Measurements from ENCODE around the gene RPP30.
A peak's percentile ranks its signal among the peaks of the same experiment; 100 is the strongest.

RPP30 gene

DNA sequence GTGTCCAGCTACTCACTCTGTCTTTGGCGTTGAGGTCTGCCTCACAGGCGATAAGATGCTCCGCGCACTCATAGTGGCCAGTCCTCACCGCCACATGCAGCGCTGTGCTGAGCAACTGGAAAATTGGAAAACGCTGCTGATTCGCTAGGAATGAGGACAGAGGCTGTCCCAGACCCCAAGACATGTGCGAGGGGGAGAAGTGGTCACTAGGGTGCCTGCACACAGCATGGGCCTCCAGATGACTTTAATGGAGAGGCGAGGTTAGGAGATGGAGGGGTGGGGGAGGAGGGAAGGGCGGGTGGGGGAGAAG, 43.9 kb downstream of the RPP30 start:
- Histone ChIP-seq H3K4me1 (ENCODE audit: insufficient read depth, low read length) (peaks cover 62% of the 10 kb centered on the region), H3K27me3 (ENCODE audit: insufficient read depth, low read length, poor library complexity) (no peaks in the 10 kb centered on the region), H3K9ac (ENCODE audit: low read depth, low read length) (no peak overlapping the region), H3K4me2 (ENCODE audit: insufficient read depth, low read length) (no peak overlapping the region), H3K36me3 (ENCODE audit: insufficient read depth, low read length) (no peaks in the 10 kb centered on the region), H3K9me3 (ENCODE audit: insufficient read depth, low read length, severe bottlenecking) (no peaks in the 10 kb centered on the region), H3K27ac (ENCODE audit: low read length) (peak overlapping the region; percentile 87), H3K4me3 (ENCODE audit: low read depth in 1 of 2, low read length in 2 of 2) (no peak overlapping the region), H2AFZ (ENCODE audit: low read depth, low read length) (no peak overlapping the region), H3K79me2 (ENCODE audit: insufficient read depth, low read length) (0 out of 2 replicates have a peak, but pooled peaks cover 9% of the 10 kb centered on the region), H4K20me1 (ENCODE audit: insufficient read depth, low read length) (no peaks in the 10 kb centered on the region)
- ATAC-seq (ENCODE audit: insufficient read depth, low read depth): no peak
- no peak for DNase-seq
- TF ChIP-seq EZH2 (IDR thresholded peaks at IDR 0.05; ENCODE audit: borderline replicate concordance, low read depth, low read length, severe bottlenecking): no peak
- TF ChIP-seq, protein P1, sequence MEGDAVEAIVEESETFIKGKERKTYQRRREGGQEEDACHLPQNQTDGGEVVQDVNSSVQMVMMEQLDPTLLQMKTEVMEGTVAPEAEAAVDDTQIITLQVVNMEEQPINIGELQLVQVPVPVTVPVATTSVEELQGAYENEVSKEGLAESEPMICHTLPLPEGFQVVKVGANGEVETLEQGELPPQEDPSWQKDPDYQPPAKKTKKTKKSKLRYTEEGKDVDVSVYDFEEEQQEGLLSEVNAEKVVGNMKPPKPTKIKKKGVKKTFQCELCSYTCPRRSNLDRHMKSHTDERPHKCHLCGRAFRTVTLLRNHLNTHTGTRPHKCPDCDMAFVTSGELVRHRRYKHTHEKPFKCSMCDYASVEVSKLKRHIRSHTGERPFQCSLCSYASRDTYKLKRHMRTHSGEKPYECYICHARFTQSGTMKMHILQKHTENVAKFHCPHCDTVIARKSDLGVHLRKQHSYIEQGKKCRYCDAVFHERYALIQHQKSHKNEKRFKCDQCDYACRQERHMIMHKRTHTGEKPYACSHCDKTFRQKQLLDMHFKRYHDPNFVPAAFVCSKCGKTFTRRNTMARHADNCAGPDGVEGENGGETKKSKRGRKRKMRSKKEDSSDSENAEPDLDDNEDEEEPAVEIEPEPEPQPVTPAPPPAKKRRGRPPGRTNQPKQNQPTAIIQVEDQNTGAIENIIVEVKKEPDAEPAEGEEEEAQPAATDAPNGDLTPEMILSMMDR (IDR thresholded peaks at IDR 0.05; ENCODE audit: borderline replicate concordance, extremely low read depth, low read length, poor library complexity, severe bottlenecking): no peak

DNA sequence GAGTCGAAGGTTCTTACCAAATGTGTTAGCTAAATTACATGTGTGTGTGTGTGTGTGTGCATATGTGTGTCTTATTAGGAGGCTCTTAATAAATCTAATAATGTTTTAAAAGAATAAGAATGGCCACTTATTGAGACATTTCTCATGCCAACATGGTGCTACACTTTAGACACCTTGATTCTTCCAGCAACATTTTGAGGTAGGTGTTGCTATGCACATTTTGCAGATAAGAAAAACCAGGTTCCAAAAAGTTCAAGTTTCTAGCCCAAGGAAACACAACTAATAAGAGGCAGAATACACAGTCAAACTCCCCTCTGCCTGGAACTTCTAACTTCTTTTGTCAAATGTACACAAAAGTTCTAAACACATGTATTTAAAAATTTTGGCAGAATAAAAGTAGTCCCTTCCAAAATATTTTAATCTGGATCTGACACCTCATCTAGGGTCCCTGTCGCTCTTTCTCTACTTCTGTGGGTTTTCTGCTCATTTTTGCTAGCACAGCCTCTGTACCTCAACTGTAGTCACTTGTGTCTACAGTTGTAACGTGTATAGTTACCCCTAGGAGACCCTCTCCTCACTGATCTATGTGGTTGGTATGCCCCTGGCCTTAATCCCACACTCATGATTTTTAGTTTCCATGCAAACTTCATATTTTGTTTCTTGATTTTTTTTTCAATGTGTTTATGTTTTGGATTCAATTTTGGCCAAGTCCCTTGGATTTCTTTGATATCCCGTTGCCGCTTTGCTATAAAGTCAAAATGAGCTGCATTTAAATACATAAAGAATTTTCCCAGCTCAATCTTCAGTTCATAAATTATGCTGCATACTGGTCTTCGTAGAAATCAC, 44.8 kb downstream of the RPP30 start:
- Histone ChIP-seq H4K20me1 (ENCODE audit: insufficient read depth, low read length) (no peaks in the 10 kb centered on the region), H3K79me2 (ENCODE audit: insufficient read depth, low read length) (0 out of 2 replicates have a peak, but pooled peaks cover 9% of the 10 kb centered on the region), H3K4me2 (ENCODE audit: insufficient read depth, low read length) (no peak overlapping the region), H3K27me3 (ENCODE audit: insufficient read depth, low read length, poor library complexity) (no peaks in the 10 kb centered on the region), H3K27ac (ENCODE audit: low read length) (peak overlapping the region; percentile 43), H3K4me1 (ENCODE audit: insufficient read depth, low read length) (peaks cover 53% of the 10 kb centered on the region), H3K4me3 (ENCODE audit: low read depth in 1 of 2, low read length in 2 of 2) (no peak overlapping the region), H3K9me3 (ENCODE audit: insufficient read depth, low read length, severe bottlenecking) (no peaks in the 10 kb centered on the region), H3K9ac (ENCODE audit: low read depth, low read length) (no peak overlapping the region), H3K36me3 (ENCODE audit: insufficient read depth, low read length) (no peaks in the 10 kb centered on the region), H2AFZ (ENCODE audit: low read depth, low read length) (no peak overlapping the region)
- ATAC-seq (ENCODE audit: insufficient read depth, low read depth) (no peak), DNase-seq (no peak)
- no peak for TF ChIP-seq EZH2 (IDR thresholded peaks at IDR 0.05; ENCODE audit: borderline replicate concordance, low read depth, low read length, severe bottlenecking)
- TF ChIP-seq, protein P1 (IDR thresholded peaks at IDR 0.05; ENCODE audit: borderline replicate concordance, extremely low read depth, low read length, poor library complexity, severe bottlenecking): no peak

DNA sequence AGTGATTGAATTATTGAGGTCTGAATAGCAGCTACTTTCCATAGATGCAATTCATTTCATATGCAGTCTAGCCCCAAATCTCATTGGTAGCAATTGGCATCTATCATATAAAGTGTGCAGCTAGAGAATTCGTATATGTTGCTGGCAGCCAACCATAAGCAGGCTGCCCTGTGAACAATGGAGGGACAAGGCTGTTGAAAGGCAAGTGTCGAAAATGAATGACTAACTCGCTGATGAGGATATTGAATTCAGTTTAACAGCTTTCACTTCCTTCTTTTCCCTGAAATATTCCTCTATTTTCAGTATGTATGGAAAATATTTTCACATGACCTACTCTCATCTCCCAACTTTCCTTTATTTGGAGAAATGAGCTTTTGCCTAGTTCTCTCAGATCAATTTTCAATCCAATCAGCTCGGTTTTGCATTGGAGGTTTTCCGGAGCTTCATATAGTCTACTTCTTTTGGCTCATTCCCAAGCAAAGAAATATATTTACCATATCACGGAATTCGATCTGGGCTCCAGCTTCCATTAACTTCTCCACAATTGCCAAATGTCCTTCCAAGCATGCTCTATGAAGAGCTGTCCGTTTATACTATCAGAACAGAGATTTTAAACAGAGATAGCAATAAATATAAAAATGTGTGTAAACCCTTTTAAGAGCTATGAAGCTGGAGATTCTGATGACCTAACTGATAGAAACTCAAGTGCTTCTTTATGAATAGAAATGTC, 45.6 kb downstream of the RPP30 start:
- no peaks in the 10 kb centered on the region for H3K27me3 ChIP-seq (ENCODE audit: insufficient read depth, low read length, poor library complexity)

More for the DNA sequence above, 45.6 kb downstream of the RPP30 start:
- H4K20me1 ChIP-seq (ENCODE audit: insufficient read depth, low read length): no peaks in the 10 kb centered on the region
- H3K79me2 ChIP-seq (ENCODE audit: insufficient read depth, low read length): 0 out of 2 replicates have a peak, but pooled peaks cover 9% of the 10 kb centered on the region
- TF ChIP-seq EZH2 (IDR thresholded peaks at IDR 0.05; ENCODE audit: borderline replicate concordance, low read depth, low read length, severe bottlenecking): no peak
- TF ChIP-seq, protein P1 (IDR thresholded peaks at IDR 0.05; ENCODE audit: borderline replicate concordance, extremely low read depth, low read length, poor library complexity, severe bottlenecking): no peak
- no peak overlapping the region for H3K4me3 ChIP-seq (ENCODE audit: low read depth in 1 of 2, low read length in 2 of 2)
- no peak for DNase-seq
- no peaks in the 10 kb centered on the region for H3K9me3 ChIP-seq (ENCODE audit: insufficient read depth, low read length, severe bottlenecking)
- no peak for ATAC-seq (ENCODE audit: insufficient read depth, low read depth)
- no peak overlapping the region for H3K4me2 ChIP-seq (ENCODE audit: insufficient read depth, low read length)
- H2AFZ ChIP-seq (ENCODE audit: low read depth, low read length): no peak overlapping the region
- H3K4me1 ChIP-seq (ENCODE audit: insufficient read depth, low read length): peaks cover 45% of the 10 kb centered on the region
- H3K27ac ChIP-seq (ENCODE audit: low read length): peak overlapping the region; percentile 43; the same call in 1 of the 2 replicates
- no peak overlapping the region for H3K9ac ChIP-seq (ENCODE audit: low read depth, low read length)
- no peaks in the 10 kb centered on the region for H3K36me3 ChIP-seq (ENCODE audit: insufficient read depth, low read length)
